WTC11 (cell line): Measurements from ENCODE around the gene FAM227B.
"Not testable (repeated sequence)": the region's sequence is repeated elsewhere in the genome, so short reads cannot be mapped to it uniquely, and the experiment has no call there.

Experiments
- CBFB ChIP-seq: sonication (generic); formaldehyde crosslinking; IDR thresholded peaks from 2 replicates; pipeline ENCODE4 v1.8.1; 2022; ENCODE audit warnings: mild to moderate bottlenecking, low read depth, missing genetic modification reagents
- GRHL2 ChIP-seq: fragments of 250-450 bp; sonication (Bioruptor Pico); IDR thresholded peaks from 2 replicates; pipeline ENCODE4 v1.8.0; 2022; ENCODE audit warnings: mild to moderate bottlenecking, moderate library complexity; ENCODE audit not compliant: insufficient replicate concordance, severe bottlenecking
- RELA ChIP-seq: sonication (generic); formaldehyde crosslinking; IDR thresholded peaks from 2 replicates; pipeline ENCODE4 v1.8.1; 2022; ENCODE audit warnings: missing genetic modification reagents, mild to moderate bottlenecking, borderline replicate concordance
- SP1 ChIP-seq: sonication (generic); formaldehyde crosslinking; conservative IDR thresholded peaks from 2 replicates; pipeline ENCODE4 v1.8.1; 2022; ENCODE audit warnings: missing genetic modification reagents
- TCF7 ChIP-seq: sonication (generic); formaldehyde crosslinking; IDR thresholded peaks from 2 replicates; pipeline ENCODE4 v1.8.0; 2022; ENCODE audit warnings: mild to moderate bottlenecking, low read depth, missing genetic modification reagents, moderate library complexity
- ZBTB21 ChIP-seq: sonication (generic); formaldehyde crosslinking; IDR thresholded peaks from 2 replicates; pipeline ENCODE4 v1.8.1; 2023; ENCODE audit warnings: mild to moderate bottlenecking, missing genetic modification reagents, borderline replicate concordance
- TF ChIP-seq, protein P1 (sequence below): sonication (generic); formaldehyde crosslinking; IDR thresholded peaks from 2 replicates; pipeline ENCODE4 v1.8.1; 2022; ENCODE audit warnings: mild to moderate bottlenecking, missing genetic modification reagents, moderate library complexity, borderline replicate concordance
- TF ChIP-seq, protein P2 (sequence below): fragments of 200-600 bp; IDR thresholded peaks from 2 replicates; pipeline ENCODE4 v1.8.0; 2022; ENCODE audit warnings: antibody characterized with exemption
- TF ChIP-seq, protein P3 (sequence below): sonication (generic); formaldehyde crosslinking; IDR thresholded peaks from 2 replicates; pipeline ENCODE4 v1.8.1; 2022; ENCODE audit warnings: mild to moderate bottlenecking, moderate library complexity, missing genetic modification reagents
- TF ChIP-seq, protein P4 (sequence below): sonication (generic); formaldehyde crosslinking; IDR thresholded peaks from 2 replicates; pipeline ENCODE4 v1.8.0; 2022; ENCODE audit warnings: mild to moderate bottlenecking, missing genetic modification reagents
- TF ChIP-seq, protein P5 (sequence below): sonication (generic); formaldehyde crosslinking; IDR thresholded peaks from 2 replicates; pipeline ENCODE4 v1.8.0; 2022; ENCODE audit warnings: mild to moderate bottlenecking, missing genetic modification reagents
- TF ChIP-seq, protein P6 (sequence below): sonication (generic); formaldehyde crosslinking; IDR thresholded peaks from 2 replicates; pipeline ENCODE4 v1.8.1; 2022; ENCODE audit warnings: low read depth, mild to moderate bottlenecking, moderate library complexity, missing genetic modification reagents, borderline replicate concordance

DNA sequence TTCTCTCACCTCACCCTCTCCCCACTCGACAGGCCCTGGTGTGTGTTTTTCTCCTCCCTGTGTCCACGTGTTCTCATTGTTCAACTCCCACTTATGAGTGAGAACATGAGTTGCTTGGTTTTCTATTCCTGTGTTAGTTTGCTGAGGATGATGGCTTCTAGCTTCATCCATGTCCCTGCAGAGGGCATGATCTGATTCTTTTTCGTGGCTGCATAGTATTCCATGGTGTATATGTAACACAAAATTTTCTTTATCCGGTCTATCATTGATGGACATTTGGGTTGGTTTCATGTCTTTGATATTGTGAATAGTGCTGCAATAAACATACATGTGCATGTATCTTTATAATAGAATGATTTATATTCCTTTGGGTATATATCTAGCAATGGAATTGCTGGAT is 107.9 kb downstream of the FAM227B start:
- TF ChIP-seq, protein P1, sequence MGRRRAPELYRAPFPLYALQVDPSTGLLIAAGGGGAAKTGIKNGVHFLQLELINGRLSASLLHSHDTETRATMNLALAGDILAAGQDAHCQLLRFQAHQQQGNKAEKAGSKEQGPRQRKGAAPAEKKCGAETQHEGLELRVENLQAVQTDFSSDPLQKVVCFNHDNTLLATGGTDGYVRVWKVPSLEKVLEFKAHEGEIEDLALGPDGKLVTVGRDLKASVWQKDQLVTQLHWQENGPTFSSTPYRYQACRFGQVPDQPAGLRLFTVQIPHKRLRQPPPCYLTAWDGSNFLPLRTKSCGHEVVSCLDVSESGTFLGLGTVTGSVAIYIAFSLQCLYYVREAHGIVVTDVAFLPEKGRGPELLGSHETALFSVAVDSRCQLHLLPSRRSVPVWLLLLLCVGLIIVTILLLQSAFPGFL (CRISPR knock-in tag): not testable (repeated sequence)
- TF ChIP-seq, protein P2, sequence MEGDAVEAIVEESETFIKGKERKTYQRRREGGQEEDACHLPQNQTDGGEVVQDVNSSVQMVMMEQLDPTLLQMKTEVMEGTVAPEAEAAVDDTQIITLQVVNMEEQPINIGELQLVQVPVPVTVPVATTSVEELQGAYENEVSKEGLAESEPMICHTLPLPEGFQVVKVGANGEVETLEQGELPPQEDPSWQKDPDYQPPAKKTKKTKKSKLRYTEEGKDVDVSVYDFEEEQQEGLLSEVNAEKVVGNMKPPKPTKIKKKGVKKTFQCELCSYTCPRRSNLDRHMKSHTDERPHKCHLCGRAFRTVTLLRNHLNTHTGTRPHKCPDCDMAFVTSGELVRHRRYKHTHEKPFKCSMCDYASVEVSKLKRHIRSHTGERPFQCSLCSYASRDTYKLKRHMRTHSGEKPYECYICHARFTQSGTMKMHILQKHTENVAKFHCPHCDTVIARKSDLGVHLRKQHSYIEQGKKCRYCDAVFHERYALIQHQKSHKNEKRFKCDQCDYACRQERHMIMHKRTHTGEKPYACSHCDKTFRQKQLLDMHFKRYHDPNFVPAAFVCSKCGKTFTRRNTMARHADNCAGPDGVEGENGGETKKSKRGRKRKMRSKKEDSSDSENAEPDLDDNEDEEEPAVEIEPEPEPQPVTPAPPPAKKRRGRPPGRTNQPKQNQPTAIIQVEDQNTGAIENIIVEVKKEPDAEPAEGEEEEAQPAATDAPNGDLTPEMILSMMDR: not testable (repeated sequence)
- TF ChIP-seq, protein P3, sequence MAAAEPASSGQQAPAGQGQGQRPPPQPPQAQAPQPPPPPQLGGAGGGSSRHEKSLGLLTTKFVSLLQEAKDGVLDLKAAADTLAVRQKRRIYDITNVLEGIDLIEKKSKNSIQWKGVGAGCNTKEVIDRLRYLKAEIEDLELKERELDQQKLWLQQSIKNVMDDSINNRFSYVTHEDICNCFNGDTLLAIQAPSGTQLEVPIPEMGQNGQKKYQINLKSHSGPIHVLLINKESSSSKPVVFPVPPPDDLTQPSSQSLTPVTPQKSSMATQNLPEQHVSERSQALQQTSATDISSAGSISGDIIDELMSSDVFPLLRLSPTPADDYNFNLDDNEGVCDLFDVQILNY (CRISPR knock-in tag): not testable (repeated sequence)
- not testable (repeated sequence) for TF ChIP-seq TCF7 (CRISPR knock-in tag); GRHL2; RELA; ZBTB21 (CRISPR knock-in tag); CBFB (CRISPR knock-in tag); SP1
- TF ChIP-seq, protein P4, sequence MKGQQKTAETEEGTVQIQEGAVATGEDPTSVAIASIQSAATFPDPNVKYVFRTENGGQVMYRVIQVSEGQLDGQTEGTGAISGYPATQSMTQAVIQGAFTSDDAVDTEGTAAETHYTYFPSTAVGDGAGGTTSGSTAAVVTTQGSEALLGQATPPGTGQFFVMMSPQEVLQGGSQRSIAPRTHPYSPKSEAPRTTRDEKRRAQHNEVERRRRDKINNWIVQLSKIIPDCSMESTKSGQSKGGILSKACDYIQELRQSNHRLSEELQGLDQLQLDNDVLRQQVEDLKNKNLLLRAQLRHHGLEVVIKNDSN (CRISPR knock-in tag): not testable (repeated sequence)
- TF ChIP-seq, protein P5, sequence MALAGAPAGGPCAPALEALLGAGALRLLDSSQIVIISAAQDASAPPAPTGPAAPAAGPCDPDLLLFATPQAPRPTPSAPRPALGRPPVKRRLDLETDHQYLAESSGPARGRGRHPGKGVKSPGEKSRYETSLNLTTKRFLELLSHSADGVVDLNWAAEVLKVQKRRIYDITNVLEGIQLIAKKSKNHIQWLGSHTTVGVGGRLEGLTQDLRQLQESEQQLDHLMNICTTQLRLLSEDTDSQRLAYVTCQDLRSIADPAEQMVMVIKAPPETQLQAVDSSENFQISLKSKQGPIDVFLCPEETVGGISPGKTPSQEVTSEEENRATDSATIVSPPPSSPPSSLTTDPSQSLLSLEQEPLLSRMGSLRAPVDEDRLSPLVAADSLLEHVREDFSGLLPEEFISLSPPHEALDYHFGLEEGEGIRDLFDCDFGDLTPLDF: not testable (repeated sequence)
- TF ChIP-seq, protein P6, sequence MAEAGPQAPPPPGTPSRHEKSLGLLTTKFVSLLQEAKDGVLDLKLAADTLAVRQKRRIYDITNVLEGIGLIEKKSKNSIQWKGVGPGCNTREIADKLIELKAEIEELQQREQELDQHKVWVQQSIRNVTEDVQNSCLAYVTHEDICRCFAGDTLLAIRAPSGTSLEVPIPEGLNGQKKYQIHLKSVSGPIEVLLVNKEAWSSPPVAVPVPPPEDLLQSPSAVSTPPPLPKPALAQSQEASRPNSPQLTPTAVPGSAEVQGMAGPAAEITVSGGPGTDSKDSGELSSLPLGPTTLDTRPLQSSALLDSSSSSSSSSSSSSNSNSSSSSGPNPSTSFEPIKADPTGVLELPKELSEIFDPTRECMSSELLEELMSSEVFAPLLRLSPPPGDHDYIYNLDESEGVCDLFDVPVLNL (CRISPR knock-in tag): not testable (repeated sequence)
